Measurements from ENCODE around the gene PXYLP1. TPM values are rescaled to one million over a fixed set of nuclear protein-coding genes. Genes with fewer than 3 reads are reported as not detected.
"Not testable (repeated sequence)": the region's sequence is repeated elsewhere in the genome, so short reads cannot be mapped to it uniquely, and the experiment has no call there.

Gene PXYLP1
- total and polyA plus RNA-seq, 3 experiments from 2014 or later: 6.6 to 9.5 (median 7.6) TPM

DNA sequence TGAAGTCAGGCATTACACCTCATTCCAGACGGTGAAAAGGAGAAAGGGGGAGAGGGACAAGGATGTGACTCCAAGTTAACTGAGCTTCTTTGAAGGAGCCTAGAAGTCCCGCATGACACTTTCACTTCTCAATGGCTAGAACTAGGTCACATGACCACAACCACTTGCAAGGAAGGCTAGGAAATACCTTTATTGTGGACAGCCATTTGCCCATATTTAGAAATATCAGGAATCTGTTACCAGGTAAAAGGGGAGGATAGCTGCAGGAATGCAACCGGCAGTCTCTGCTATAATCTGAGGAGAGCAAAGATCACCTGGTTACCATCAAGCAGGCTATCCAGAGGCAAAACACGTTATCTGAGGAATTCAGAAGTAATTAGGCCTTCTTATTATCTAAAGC lies 28.9 kb upstream of the PXYLP1 start:
- POLR2A ChIA-PET: no interaction called here

DNA sequence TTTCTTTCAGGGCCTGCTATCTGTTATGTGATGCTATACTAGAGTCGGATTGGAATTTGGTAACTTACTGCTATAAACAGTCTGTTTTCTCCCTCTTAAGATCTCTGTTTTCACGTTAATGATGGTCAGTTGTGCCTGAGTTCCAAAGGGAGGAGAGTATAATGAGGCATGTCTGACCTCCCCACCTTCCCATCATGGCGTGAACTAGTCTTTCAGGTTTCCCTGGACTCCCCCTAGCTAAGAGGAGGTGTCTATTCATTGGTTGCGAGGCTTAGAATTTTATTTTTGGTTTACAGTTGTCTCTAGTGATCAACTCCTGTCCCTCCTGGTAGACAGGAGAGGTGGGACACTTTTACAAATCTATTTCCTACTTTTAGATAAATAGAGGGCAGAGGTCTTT lies 27.8 kb upstream of the PXYLP1 start:
- Histone ChIP-seq H3K27ac (ENCODE audit: low read depth, low read length) (no peak overlapping the region), H3K9me3 (ENCODE audit: low read length) (no peaks in the 10 kb centered on the region), H3K4me3 (ENCODE audit: low read length) (no peak overlapping the region), H3K4me1 (ENCODE audit: insufficient read depth, low read length) (no peaks in the 10 kb centered on the region), H3K36me3 (ENCODE audit: insufficient read depth, low read length) (no peaks in the 10 kb centered on the region), H3K27me3 (ENCODE audit: insufficient read depth, low read length, poor library complexity, severe bottlenecking) (no peaks in the 10 kb centered on the region)
- Mint-ChIP-seq H3K9me3 (no peaks in the 10 kb centered on the region), H3K4me3 (no peak overlapping the region), H3K27ac (no peak overlapping the region), H3K36me3 (no peaks in the 10 kb centered on the region), H3K4me1 (no peaks in the 10 kb centered on the region), H3K27me3 (peaks cover 6 to 8% of the 10 kb centered on the region in 2 donors)
- CTCF ChIA-PET: no interaction called here
- no peak for DNase-seq
- POLR2A ChIA-PET: no interaction called here

More for the DNA sequence above, 28.9 kb upstream of the PXYLP1 start:
- no peak overlapping the region for H3K27ac Mint-ChIP-seq
- Histone ChIP-seq H3K4me3 (ENCODE audit: low read length) (no peak overlapping the region), H3K4me1 (ENCODE audit: insufficient read depth, low read length) (no peaks in the 10 kb centered on the region), H3K27me3 (ENCODE audit: insufficient read depth, low read length, poor library complexity, severe bottlenecking) (peaks cover 4% of the 10 kb centered on the region), H3K9me3 (ENCODE audit: low read length) (no peaks in the 10 kb centered on the region), H3K27ac (ENCODE audit: low read depth, low read length) (no peak overlapping the region), H3K36me3 (ENCODE audit: insufficient read depth, low read length) (no peaks in the 10 kb centered on the region)
- H3K4me1 Mint-ChIP-seq: no peaks in the 10 kb centered on the region
- H3K36me3 Mint-ChIP-seq: no peaks in the 10 kb centered on the region
- no peaks in the 10 kb centered on the region for H3K9me3 Mint-ChIP-seq
- no peak for DNase-seq
- H3K27me3 Mint-ChIP-seq: peaks cover 8 to 12% of the 10 kb centered on the region in 2 donors
- CTCF ChIA-PET: no interaction called here
- H3K4me3 Mint-ChIP-seq: no peak overlapping the region

DNA sequence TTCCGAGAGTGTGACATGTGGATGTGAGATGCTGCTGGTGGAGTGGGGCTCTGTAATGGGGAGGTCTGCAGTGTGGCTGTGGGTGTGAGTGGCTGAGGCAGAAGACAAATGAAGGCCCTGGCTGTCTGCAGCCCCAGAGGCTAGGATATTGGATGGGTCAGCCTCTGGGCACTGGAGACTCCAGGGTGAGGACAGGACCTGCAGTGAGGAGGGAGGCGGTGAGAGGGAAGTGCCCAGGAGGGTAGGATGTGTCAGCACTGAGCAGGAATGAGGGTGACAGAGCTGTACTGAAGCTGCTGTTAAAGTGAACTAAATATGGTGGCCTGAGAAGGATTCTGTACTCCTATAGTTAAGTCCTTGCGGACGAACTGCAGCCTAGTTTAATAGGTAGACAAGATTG lies 27.3 kb upstream of the PXYLP1 start:
- no peaks in the 10 kb centered on the region for H3K4me1 ChIP-seq (ENCODE audit: insufficient read depth, low read length)
- no peaks in the 10 kb centered on the region for H3K36me3 Mint-ChIP-seq
- H3K9me3 ChIP-seq (ENCODE audit: low read length): no peaks in the 10 kb centered on the region
- H3K36me3 ChIP-seq (ENCODE audit: insufficient read depth, low read length): no peaks in the 10 kb centered on the region
- H3K27me3 Mint-ChIP-seq: peaks cover 6 to 8% of the 10 kb centered on the region in 2 donors
- H3K4me1 Mint-ChIP-seq: no peaks in the 10 kb centered on the region
- H3K27ac ChIP-seq (ENCODE audit: low read depth, low read length): no peak overlapping the region
- H3K27me3 ChIP-seq (ENCODE audit: insufficient read depth, low read length, poor library complexity, severe bottlenecking): no peaks in the 10 kb centered on the region
- no peak overlapping the region for H3K4me3 Mint-ChIP-seq
- H3K4me3 ChIP-seq (ENCODE audit: low read length): no peak overlapping the region
- CTCF ChIA-PET: no interaction called here
- DNase-seq: no peak
- peak overlapping the region in 1 of 8 donors; percentile 26 for H3K27ac Mint-ChIP-seq
- no peaks in the 10 kb centered on the region for H3K9me3 Mint-ChIP-seq
- POLR2A ChIA-PET: no interaction called here

DNA sequence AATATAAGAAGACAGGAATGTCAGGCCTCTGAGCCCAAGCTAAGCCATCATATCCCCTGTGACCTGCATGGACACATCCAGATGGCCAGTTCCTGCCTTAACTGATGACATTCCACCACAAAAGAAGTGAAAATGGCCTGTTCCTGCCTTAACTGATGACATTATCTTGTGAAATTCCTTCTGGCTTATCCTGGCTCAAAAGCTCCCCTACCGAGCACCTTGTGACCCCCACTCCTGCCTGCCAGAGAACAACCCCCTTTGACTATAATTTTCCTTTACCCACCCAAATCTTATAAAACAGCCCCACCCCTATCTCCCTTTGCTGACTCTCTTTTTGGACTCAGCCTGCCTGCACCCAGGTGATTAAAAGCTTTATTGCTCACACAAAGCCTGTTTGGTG lies 20.3 kb upstream of the PXYLP1 start:
- H3K9me3 ChIP-seq (ENCODE audit: low read length); H3K4me3 Mint-ChIP-seq; H3K4me3 ChIP-seq (ENCODE audit: low read length); H3K36me3 Mint-ChIP-seq; H3K27me3 Mint-ChIP-seq; CTCF ChIA-PET; H3K4me1 Mint-ChIP-seq; H3K4me1 ChIP-seq (ENCODE audit: insufficient read depth, low read length); POLR2A ChIA-PET; H3K27ac ChIP-seq (ENCODE audit: low read depth, low read length); H3K27ac Mint-ChIP-seq; DNase-seq; H3K27me3 ChIP-seq (ENCODE audit: insufficient read depth, low read length, poor library complexity, severe bottlenecking); H3K9me3 Mint-ChIP-seq; H3K36me3 ChIP-seq (ENCODE audit: insufficient read depth, low read length): not testable (repeated sequence)

DNA sequence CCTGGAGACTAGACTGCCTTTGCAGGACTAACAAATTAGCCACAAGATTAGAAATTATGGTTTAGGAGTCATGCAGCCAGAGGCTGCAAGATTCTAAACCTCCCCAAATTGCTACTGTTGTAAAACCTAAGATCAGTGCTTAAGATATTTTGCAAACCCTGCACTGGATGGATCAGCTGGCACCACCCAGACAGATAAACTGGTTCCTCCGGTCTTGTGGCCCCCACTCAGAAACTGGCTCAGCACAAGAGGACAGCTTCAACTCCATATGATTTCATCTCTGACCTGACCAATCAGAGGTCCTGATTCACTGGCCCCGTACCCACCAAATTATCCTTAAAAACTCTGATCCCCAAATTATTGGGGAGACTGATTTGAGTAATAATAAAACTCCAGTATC lies 19.5 kb upstream of the PXYLP1 start:
- no peaks in the 10 kb centered on the region for H3K36me3 Mint-ChIP-seq
- no peaks in the 10 kb centered on the region for H3K36me3 ChIP-seq (ENCODE audit: insufficient read depth, low read length)
- H3K27ac Mint-ChIP-seq: no peak overlapping the region
- no peak overlapping the region for H3K27ac ChIP-seq (ENCODE audit: low read depth, low read length)
- no peaks in the 10 kb centered on the region for H3K9me3 ChIP-seq (ENCODE audit: low read length)
- no peak for DNase-seq
- H3K9me3 Mint-ChIP-seq: peaks cover 0 to 2% (median 0%) of the 10 kb centered on the region in 5 donors
- no peaks in the 10 kb centered on the region for H3K4me1 ChIP-seq (ENCODE audit: insufficient read depth, low read length)
- H3K27me3 Mint-ChIP-seq: peaks cover 2 to 9% of the 10 kb centered on the region in 2 donors
- ChIA-PET POLR2A (no interaction called here), CTCF (no interaction called here)
- no peak overlapping the region for H3K4me3 ChIP-seq (ENCODE audit: low read length)
- H3K27me3 ChIP-seq (ENCODE audit: insufficient read depth, low read length, poor library complexity, severe bottlenecking): no peaks in the 10 kb centered on the region
- no peak overlapping the region for H3K4me3 Mint-ChIP-seq
- no peaks in the 10 kb centered on the region for H3K4me1 Mint-ChIP-seq

DNA sequence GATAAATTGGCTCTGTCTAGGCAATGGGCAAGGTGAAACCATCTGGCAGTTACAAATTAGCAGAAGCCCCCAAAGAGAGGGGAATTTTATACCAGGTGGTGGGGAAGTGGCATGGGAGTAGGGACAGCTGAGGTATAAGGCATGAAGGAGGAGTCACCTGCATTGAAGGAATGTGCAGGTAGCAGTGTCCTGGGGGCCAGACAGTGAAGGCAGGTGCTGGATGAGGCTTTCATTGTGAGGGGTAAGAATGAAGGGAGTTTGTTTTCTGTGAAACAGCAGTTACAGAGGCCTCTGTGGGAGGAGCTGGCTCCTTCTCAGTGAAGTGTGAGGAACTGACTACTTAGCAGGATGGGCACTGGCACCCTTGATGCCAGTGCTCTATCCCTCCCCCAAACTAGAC lies 19.1 kb upstream of the PXYLP1 start:
- CTCF ChIA-PET: no interaction called here

DNA sequence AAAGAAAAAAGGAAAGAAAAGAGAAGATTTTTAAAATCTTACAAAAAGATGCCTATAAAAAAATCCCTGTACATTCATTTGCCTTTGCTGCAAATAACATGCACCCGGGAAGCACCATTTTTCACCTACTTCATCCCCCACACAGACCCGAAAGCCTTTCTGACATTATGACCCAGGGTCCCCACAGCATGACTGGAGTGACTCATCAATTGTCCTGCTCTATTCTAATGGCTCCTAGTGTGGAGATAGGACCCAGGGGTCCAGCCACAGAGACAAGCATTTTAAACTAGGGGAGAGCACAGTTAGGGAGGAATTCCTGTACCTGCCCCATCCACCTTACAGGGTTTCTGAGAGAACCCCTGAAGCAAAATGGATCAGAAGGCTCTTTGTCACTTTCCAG lies 14.7 kb upstream of the PXYLP1 start:
- H3K4me3 ChIP-seq (ENCODE audit: low read length): no peak overlapping the region

More for the DNA sequence above, 19.1 kb upstream of the PXYLP1 start:
- no peak overlapping the region for H3K27ac ChIP-seq (ENCODE audit: low read depth, low read length)
- H3K4me3 ChIP-seq (ENCODE audit: low read length): no peak overlapping the region
- H3K36me3 ChIP-seq (ENCODE audit: insufficient read depth, low read length): no peaks in the 10 kb centered on the region
- Mint-ChIP-seq H3K4me1 (no peaks in the 10 kb centered on the region), H3K4me3 (no peak overlapping the region), H3K9me3 (peaks cover 0 to 2% (median 0%) of the 10 kb centered on the region in 5 donors), H3K36me3 (no peaks in the 10 kb centered on the region), H3K27me3 (peaks cover 4 to 12% of the 10 kb centered on the region in 2 donors), H3K27ac (no peak overlapping the region)
- H3K27me3 ChIP-seq (ENCODE audit: insufficient read depth, low read length, poor library complexity, severe bottlenecking): no peaks in the 10 kb centered on the region
- no peak for DNase-seq
- POLR2A ChIA-PET: no interaction called here
- no peaks in the 10 kb centered on the region for H3K4me1 ChIP-seq (ENCODE audit: insufficient read depth, low read length)
- no peaks in the 10 kb centered on the region for H3K9me3 ChIP-seq (ENCODE audit: low read length)

DNA sequence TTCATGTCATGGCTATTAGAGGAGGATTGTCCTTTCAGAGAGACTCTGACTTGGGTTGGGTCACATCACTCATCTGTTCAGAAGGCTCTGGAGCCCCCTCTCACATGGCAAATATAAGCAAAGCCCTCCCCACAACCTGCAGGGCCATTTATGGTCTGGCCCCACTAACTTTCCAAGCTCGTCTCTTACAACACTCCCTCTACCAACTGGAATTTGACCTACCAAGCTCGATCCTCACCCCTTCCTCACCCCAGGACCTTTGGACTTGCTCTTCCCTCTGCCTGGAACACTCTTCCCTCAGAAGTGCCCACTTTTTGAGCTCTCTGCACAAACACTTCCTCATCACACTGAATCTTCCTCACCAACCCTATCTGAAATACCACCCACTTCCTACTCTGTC lies 14.2 kb upstream of the PXYLP1 start:
- Mint-ChIP-seq H3K9me3 (peaks cover 0 to 3% (median 0%) of the 10 kb centered on the region in 5 donors), H3K4me1 (no peaks in the 10 kb centered on the region), H3K27me3 (peaks cover 6 to 21% of the 10 kb centered on the region in 2 donors), H3K27ac (no peak overlapping the region), H3K36me3 (peaks cover 0 to 9% (median 0%) of the 10 kb centered on the region in 3 donors), H3K4me3 (no peak overlapping the region)
- no peaks in the 10 kb centered on the region for H3K36me3 ChIP-seq (ENCODE audit: insufficient read depth, low read length)
- no peak for DNase-seq
- H3K4me3 ChIP-seq (ENCODE audit: low read length): no peak overlapping the region
- CTCF ChIA-PET: no interaction called here
- POLR2A ChIA-PET: no interaction called here
- H3K27me3 ChIP-seq (ENCODE audit: insufficient read depth, low read length, poor library complexity, severe bottlenecking): no peaks in the 10 kb centered on the region
- no peaks in the 10 kb centered on the region for H3K4me1 ChIP-seq (ENCODE audit: insufficient read depth, low read length)
- H3K27ac ChIP-seq (ENCODE audit: low read depth, low read length): no peak overlapping the region
- H3K9me3 ChIP-seq (ENCODE audit: low read length): no peaks in the 10 kb centered on the region

More for the DNA sequence above, 14.7 kb upstream of the PXYLP1 start:
- no peak for DNase-seq
- ChIA-PET POLR2A (no interaction called here), CTCF (no interaction called here)
- peaks cover 6 to 21% of the 10 kb centered on the region in 2 donors for H3K27me3 Mint-ChIP-seq
- H3K4me1 ChIP-seq (ENCODE audit: insufficient read depth, low read length): no peaks in the 10 kb centered on the region
- no peaks in the 10 kb centered on the region for H3K9me3 ChIP-seq (ENCODE audit: low read length)
- H3K4me3 Mint-ChIP-seq: no peak overlapping the region
- no peak overlapping the region for H3K27ac ChIP-seq (ENCODE audit: low read depth, low read length)
- H3K4me1 Mint-ChIP-seq: no peaks in the 10 kb centered on the region
- H3K36me3 ChIP-seq (ENCODE audit: insufficient read depth, low read length): no peaks in the 10 kb centered on the region
- H3K36me3 Mint-ChIP-seq: peaks cover 0 to 6% (median 0%) of the 10 kb centered on the region in 3 donors
- no peaks in the 10 kb centered on the region for H3K27me3 ChIP-seq (ENCODE audit: insufficient read depth, low read length, poor library complexity, severe bottlenecking)
- H3K9me3 Mint-ChIP-seq: peaks cover 0 to 3% (median 0%) of the 10 kb centered on the region in 5 donors
- H3K27ac Mint-ChIP-seq: no peak overlapping the region

Measured in CD8-positive, alpha-beta memory T cell (primary cell).